Thymus (tissue), 14 donors: ENCODE results near the gene PDS5B. TPM values are rescaled to one million over a fixed set of nuclear protein-coding genes. Genes with fewer than 3 reads are reported as not detected.

Experiments used
- DNase-seq, 9 donors: peaks; one replicate each; pipeline ENCODE4 v3.0.0-alpha.2; 2013; ENCODE audit warnings: low spot score in 9 of 9, low read depth in 6 of 9, missing footprints in 1 of 9
- H3K27ac ChIP-seq, 2 donors: one replicate each; pipeline ENCODE4 v1.5.1; 2013; ENCODE audit warnings: control low read depth in 1 of 2, low read depth in 1 of 2, low read length in 1 of 2, mild to moderate bottlenecking in 1 of 2, moderate library complexity in 1 of 2
- H3K27me3 ChIP-seq, 2 donors: one replicate each; pipeline ENCODE4 v1.5.1; 2013; ENCODE audit warnings: low read length in 1 of 2; ENCODE audit not compliant: control insufficient read depth in 2 of 2, insufficient read depth in 1 of 2
- H3K36me3 ChIP-seq, 2 donors: one replicate each; pipeline ENCODE4 v1.5.1; 2013; ENCODE audit warnings: low read length in 1 of 2, mild to moderate bottlenecking in 1 of 2, moderate library complexity in 1 of 2; ENCODE audit not compliant: control insufficient read depth in 2 of 2, insufficient read depth in 2 of 2
- H3K4me1 ChIP-seq, 2 donors: one replicate each; pipeline ENCODE4 v1.5.1; 2013; ENCODE audit warnings: low read length in 2 of 2; ENCODE audit not compliant: control insufficient read depth in 2 of 2, insufficient read depth in 2 of 2
- H3K4me3 ChIP-seq, 2 donors: one replicate each; pipeline ENCODE4 v1.5.1; 2013; ENCODE audit warnings: low read length in 2 of 2, control low read depth in 1 of 2, mild to moderate bottlenecking in 1 of 2
- H3K9me3 ChIP-seq, 2 donors: one replicate each; pipeline ENCODE4 v1.5.1; 2013; ENCODE audit warnings: low read length in 1 of 2, mild to moderate bottlenecking in 1 of 2; ENCODE audit not compliant: control insufficient read depth in 2 of 2, insufficient read depth in 1 of 2
- WGBS: extraction: QIAGEN DNeasy Blood & Tissue Kit; methylation state at CpG from one replicate; pipeline ENCODE4 v1.1.7; 2013; 5-methylcytosine and 5-hydroxymethylcytosine counted together
- long read RNA-seq, 10 donors: transcript quantifications; one replicate each; lab custom pipeline, GENCODE V29; 2026
- polyA plus RNA-seq: library from polyadenylated mRNA; stranded (reverse); fragments of 200-250 nt; gene quantifications from one replicate; pipeline ENCODE4 v1.2.3, GENCODE V29; 2013
- total RNA-seq: library from RNA; stranded (reverse); fragments of 120-200 nt; gene quantifications from one replicate; pipeline ENCODE4 v1.2.4, GENCODE V29; 2013
- donor health status: healthy.

The PDS5B gene, protein sequence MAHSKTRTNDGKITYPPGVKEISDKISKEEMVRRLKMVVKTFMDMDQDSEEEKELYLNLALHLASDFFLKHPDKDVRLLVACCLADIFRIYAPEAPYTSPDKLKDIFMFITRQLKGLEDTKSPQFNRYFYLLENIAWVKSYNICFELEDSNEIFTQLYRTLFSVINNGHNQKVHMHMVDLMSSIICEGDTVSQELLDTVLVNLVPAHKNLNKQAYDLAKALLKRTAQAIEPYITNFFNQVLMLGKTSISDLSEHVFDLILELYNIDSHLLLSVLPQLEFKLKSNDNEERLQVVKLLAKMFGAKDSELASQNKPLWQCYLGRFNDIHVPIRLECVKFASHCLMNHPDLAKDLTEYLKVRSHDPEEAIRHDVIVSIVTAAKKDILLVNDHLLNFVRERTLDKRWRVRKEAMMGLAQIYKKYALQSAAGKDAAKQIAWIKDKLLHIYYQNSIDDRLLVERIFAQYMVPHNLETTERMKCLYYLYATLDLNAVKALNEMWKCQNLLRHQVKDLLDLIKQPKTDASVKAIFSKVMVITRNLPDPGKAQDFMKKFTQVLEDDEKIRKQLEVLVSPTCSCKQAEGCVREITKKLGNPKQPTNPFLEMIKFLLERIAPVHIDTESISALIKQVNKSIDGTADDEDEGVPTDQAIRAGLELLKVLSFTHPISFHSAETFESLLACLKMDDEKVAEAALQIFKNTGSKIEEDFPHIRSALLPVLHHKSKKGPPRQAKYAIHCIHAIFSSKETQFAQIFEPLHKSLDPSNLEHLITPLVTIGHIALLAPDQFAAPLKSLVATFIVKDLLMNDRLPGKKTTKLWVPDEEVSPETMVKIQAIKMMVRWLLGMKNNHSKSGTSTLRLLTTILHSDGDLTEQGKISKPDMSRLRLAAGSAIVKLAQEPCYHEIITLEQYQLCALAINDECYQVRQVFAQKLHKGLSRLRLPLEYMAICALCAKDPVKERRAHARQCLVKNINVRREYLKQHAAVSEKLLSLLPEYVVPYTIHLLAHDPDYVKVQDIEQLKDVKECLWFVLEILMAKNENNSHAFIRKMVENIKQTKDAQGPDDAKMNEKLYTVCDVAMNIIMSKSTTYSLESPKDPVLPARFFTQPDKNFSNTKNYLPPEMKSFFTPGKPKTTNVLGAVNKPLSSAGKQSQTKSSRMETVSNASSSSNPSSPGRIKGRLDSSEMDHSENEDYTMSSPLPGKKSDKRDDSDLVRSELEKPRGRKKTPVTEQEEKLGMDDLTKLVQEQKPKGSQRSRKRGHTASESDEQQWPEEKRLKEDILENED (N-terminal part only)
- total RNA-seq (37.2 TPM), polyA plus RNA-seq (12.8 TPM)
- long read RNA-seq, donor 1: 0 reads
- long read RNA-seq, donor 2: 0 reads
- long read RNA-seq, donor 3, partial matches to known transcripts: 10 of 13 reads
- long read RNA-seq, donor 3, other reads (novel, unspliced or antisense): 0 of 13 reads
- long read RNA-seq, donor 4, partial matches to known transcripts: 0 of 1 reads
- long read RNA-seq, donor 4, other reads (novel, unspliced or antisense): 0 of 1 reads
- long read RNA-seq, donor 5, partial matches to known transcripts: 80 of 82 reads
- long read RNA-seq, donor 5, other reads (novel, unspliced or antisense): 0 of 82 reads
- long read RNA-seq, donor 6, partial matches to known transcripts: 60 of 60 reads
- long read RNA-seq, donor 6, other reads (novel, unspliced or antisense): 0 of 60 reads
- long read RNA-seq, donor 7, full-length matches to known transcripts: 2 of 8 reads
- long read RNA-seq, donor 7, partial matches to known transcripts: 6 of 8 reads
- long read RNA-seq, donor 7, other reads (novel, unspliced or antisense): 0 of 8 reads
- long read RNA-seq, donor 8, partial matches to known transcripts: 0 of 2 reads
- long read RNA-seq, donor 8, other reads (novel, unspliced or antisense): 0 of 2 reads
- long read RNA-seq, donor 9, partial matches to known transcripts: 0 of 1 reads
- long read RNA-seq, donor 9, other reads (novel, unspliced or antisense): 0 of 1 reads
- long read RNA-seq, donor 10, partial matches to known transcripts: 0 of 1 reads
- long read RNA-seq, donor 10, other reads (novel, unspliced or antisense): 0 of 1 reads

DNA sequence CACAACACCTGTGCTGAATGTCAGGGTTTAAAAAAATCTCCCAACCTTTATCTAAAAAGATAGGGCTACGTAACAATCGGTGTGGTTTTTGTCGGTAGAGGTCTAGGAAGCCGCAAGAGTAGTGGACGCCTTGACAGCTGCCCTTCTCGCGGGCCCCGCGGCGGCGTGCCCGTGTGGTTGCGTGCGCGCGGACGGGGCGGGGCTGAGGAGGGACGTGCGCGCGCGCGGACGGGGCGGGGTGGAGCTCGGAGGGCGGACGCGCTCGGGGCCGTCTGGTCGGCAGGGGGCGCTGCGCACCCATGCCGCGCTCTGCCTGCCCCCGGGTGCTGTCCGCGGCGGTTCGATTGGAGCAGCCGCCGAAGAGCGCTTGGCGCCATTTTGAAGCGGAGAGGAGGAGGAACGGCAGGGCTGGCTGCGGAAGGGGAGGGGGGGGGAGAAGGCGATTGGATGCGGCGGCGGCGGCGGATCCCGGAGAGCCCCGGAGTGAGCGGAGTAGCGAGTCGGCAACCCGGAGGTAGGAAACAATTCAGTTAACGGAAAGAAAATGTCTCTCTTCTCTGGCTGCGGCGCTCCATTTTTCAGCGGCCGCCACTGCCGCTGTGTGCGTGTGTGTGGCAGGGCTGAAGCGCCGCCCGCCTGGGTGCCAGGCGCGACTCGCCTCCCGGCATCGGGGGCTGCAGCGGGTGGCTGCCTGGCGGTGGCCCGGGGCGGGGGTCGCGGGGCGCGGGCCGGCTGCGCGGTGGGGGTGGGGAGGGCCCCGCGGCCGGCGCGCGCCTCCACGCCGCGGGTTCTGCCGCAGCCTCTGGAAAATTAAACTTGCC is at the start of gene PDS5B:
PDS5B (plus strand) TSS at position 373 of the 821 bp plus-strand sequence. CDS start 62,321 bp downstream, outside the sequence.
- Histone ChIP-seq H3K4me1 (peaks cover 5 to 9% of the 10 kb centered on the region in 2 donors), H3K36me3 (no peaks in the 10 kb centered on the region), H3K9me3 (no peaks in the 10 kb centered on the region), H3K27ac (peak within 1 kb of the TSS; percentile 97), H3K27me3 (no peaks in the 10 kb centered on the region), H3K4me3 (peak within 1 kb of the TSS; percentile 81 to 100)
- WGBS: 1% methylated on average over 97 of the region's 97 CpGs
- DNase-seq: peak; percentile 75 to 96 (median 92)

DNA sequence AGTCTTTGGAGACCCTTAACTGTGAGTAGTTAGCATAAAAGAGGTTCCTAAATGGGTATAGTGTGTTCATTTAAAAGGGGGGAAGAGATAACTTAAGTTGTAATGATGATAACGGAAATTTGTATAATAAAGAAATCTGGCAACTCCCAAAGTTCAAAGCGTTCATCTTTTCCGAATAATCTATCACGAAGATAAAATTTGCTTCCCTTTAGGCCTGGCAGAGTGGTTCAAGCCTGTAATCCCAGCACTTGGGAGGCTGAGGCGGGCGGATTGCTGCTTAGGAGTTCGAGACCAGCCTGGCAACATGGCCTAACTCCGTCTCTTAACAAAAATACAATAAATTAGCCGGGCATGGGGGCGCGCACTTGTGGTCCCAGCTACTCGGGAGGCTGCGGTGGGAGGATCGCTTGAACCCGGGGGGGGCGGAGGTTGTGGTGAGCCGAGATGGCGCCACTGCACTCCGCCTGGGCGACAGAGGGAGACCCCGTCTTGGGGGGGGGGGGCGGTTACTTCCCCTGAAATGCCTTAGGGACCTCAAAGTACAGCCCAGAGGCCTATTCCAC is 48.6 kb upstream of the PDS5B start:
- DNase-seq: peak in 2 of 9 donors; percentile 26 to 33
- H3K4me1 ChIP-seq: peaks cover 4 to 13% of the 10 kb centered on the region in 2 donors
- H3K27me3 ChIP-seq: no peaks in the 10 kb centered on the region
- H3K36me3 ChIP-seq: peaks cover 3 to 22% of the 10 kb centered on the region in 2 donors
- peak overlapping the region; percentile 93 to 99 for H3K27ac ChIP-seq
- H3K9me3 ChIP-seq: no peaks in the 10 kb centered on the region
- peak overlapping the region; percentile 78 to 97 for H3K4me3 ChIP-seq
- WGBS: 39% methylated on average over 22 of the region's 22 CpGs

DNA sequence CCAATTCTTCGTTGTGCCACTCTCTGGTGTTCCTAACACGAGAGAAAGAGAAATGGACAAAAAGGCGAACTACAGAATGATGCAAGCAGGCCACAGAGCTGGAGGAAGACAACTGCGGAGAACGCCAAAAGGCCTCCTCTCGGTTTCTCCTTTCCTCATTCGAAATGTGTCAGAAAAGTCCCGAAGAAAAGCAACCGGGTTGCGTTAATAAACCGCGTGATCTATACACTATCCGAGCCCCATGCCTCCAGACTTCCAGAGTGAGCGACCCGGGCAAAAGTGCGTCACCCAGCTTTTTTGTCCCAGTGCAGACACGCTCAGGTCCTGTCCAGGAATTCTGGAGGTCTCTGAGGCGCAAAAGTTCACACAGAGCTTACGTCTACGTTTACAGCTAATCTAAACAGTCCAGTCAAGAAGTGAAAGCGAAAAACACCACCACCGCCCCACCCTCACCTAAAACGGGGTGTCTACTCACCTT is 48.1 kb upstream of the PDS5B start:
- no peaks in the 10 kb centered on the region for H3K9me3 ChIP-seq
- H3K27me3 ChIP-seq: no peaks in the 10 kb centered on the region
- peak overlapping the region; percentile 78 to 97 for H3K4me3 ChIP-seq
- peaks cover 4 to 13% of the 10 kb centered on the region in 2 donors for H3K4me1 ChIP-seq
- peak in 1 of 9 donors; percentile 6 for DNase-seq
- peak overlapping the region; percentile 93 to 99 for H3K27ac ChIP-seq
- peaks cover 3 to 22% of the 10 kb centered on the region in 2 donors for H3K36me3 ChIP-seq
- under 1% methylated on average over 23 of the region's 23 CpGs for WGBS

DNA sequence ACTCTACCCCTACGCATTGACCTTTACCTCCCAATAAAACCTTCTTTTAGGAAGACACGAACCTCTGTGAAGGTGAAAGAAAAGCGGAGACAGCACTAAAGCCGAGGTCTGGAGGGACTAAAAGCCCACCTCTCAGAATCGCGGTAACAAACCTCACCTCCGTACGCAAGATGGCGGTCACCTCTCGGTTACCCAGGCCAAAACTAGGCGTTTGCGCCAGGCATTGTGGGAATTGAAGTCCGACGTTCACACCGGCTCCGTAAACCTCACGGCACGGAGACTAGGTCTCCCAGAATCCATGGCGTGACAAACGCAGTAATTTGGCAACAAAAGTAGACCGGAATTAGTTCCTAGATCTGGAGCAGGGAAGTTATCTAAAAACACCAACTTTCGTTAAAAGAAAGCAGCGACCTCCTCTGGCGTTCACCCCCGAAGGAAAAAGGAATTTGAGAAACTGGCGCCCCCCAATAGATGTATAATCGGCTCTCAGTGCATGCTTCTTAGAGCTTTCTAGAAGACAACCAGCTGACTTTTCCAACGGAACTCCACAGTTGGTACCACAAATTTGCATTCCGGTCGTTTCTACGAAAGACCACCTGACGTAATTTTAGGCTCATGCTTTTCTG is 47.5 kb upstream of the PDS5B start, which contains the start of gene N4BP2L2:
N4BP2L2 (minus strand) TSS at position 175 of the 626 bp plus-strand sequence. CDS start 1,768 bp downstream, outside the sequence.
- WGBS: 5% methylated on average over 32 of the region's 32 CpGs
- peak within 1 kb of the TSS; percentile 93 to 99 for H3K27ac ChIP-seq
- peak within 1 kb of the TSS; percentile 78 to 97 for H3K4me3 ChIP-seq
- DNase-seq: peak; percentile 87 to 99 (median 96)
- no peaks in the 10 kb centered on the region for H3K27me3 ChIP-seq
- peaks cover 3 to 22% of the 10 kb centered on the region in 2 donors for H3K36me3 ChIP-seq
- no peaks in the 10 kb centered on the region for H3K9me3 ChIP-seq
- H3K4me1 ChIP-seq: peaks cover 4 to 13% of the 10 kb centered on the region in 2 donors

DNA sequence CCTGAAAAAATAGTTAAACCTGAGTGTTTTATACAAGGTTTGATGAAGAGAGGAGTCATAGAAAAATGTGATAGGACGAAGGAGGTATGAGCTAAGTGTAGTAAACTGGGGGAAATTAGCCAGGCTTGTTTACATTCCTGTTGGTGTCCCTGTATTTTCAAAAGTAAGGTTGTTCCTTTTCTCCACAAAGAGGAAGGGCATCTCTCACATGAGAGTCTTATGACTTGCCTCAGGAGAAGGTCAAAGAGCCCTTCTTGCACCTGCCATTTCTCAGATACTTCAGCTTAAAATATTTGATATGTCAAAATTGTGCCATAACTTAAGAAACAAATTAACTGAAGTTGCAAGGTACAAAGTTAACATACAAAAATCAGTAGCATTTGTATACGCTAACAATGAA is 44.0 kb upstream of the PDS5B start:
- Histone ChIP-seq H3K36me3 (no peaks in the 10 kb centered on the region), H3K4me1 (peaks cover 4 to 9% of the 10 kb centered on the region in 2 donors), H3K27ac (no peak overlapping the region), H3K9me3 (no peaks in the 10 kb centered on the region), H3K27me3 (no peaks in the 10 kb centered on the region), H3K4me3 (no peak overlapping the region)
- 97% methylated on average over 2 of the region's 2 CpGs for WGBS
- no peak for DNase-seq

DNA sequence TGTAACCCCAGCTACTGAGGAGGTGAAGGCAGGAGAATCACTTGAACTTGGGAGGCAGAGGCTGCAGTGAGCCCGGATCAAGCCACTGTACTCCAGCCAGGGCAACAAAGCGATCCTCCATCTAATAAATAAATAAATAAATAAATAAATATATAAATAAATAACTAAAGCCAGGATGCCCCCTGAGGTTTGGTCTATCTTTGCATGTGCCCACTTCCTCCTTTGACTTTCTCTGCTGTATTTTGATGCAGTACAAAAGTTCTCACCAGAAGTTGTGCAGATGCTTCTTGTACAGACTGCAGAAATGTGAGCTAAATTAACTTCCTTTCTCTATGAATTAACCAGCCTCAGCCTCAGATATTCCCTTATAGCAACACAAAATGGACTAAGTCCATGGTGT is 41.2 kb upstream of the PDS5B start:
- no peak for DNase-seq
- H3K27ac ChIP-seq: no peak overlapping the region
- H3K4me1 ChIP-seq: no peaks in the 10 kb centered on the region
- H3K27me3 ChIP-seq: no peaks in the 10 kb centered on the region
- no peaks in the 10 kb centered on the region for H3K36me3 ChIP-seq
- 96% methylated on average over 2 of the region's 2 CpGs for WGBS
- no peak overlapping the region for H3K4me3 ChIP-seq
- H3K9me3 ChIP-seq: no peaks in the 10 kb centered on the region
